Duodenal mucosa (tissue), 2 donors: Measurements from ENCODE around the gene NSUN2.

Experiments used
- H3K27ac ChIP-seq: one replicate; pipeline ENCODE4 v1.7.0; 2013; ENCODE audit warnings: low read depth, low read length
- H3K27me3 ChIP-seq, 2 donors: one replicate each; pipeline ENCODE4 v1.7.0; 2013; ENCODE audit warnings: low read length in 2 of 2, control low read depth in 1 of 2; ENCODE audit not compliant: insufficient read depth in 2 of 2, control insufficient read depth in 1 of 2
- H3K36me3 ChIP-seq, 2 donors: one replicate each; pipeline ENCODE4 v1.7.0; 2013; ENCODE audit warnings: low read length in 2 of 2, control low read depth in 1 of 2; ENCODE audit not compliant: insufficient read depth in 2 of 2, control insufficient read depth in 1 of 2
- H3K4me1 ChIP-seq, 2 donors: one replicate each; pipeline ENCODE4 v1.7.0; 2013; ENCODE audit warnings: low read length in 2 of 2, control low read depth in 1 of 2; ENCODE audit not compliant: insufficient read depth in 2 of 2, control insufficient read depth in 1 of 2
- H3K4me3 ChIP-seq, 2 donors: one replicate each; pipeline ENCODE4 v1.7.0; 2013; ENCODE audit warnings: low read length in 2 of 2, low read depth in 1 of 2
- H3K9ac ChIP-seq, 2 donors: one replicate each; pipeline ENCODE4 v1.7.0; 2013; ENCODE audit warnings: low read length in 2 of 2, low read depth in 1 of 2
- H3K9me3 ChIP-seq, 2 donors: one replicate each; pipeline ENCODE4 v1.7.0; 2013; ENCODE audit warnings: low read length in 2 of 2, control low read depth in 1 of 2; ENCODE audit not compliant: control insufficient read depth in 1 of 2

Gene NSUN2

GRCh38 chr5:6632888-6633468 is at the start of gene NSUN2, which contains the start of gene SRD5A1:
Gene NSUN2, minus strand, starts transcription at chr5:6633044. Its CDS starts 65 bp downstream, at chr5:6632979.
Gene SRD5A1, plus strand, starts transcription at chr5:6633440. Its CDS starts 137 bp downstream, at chr5:6633577.
- H3K9me3 ChIP-seq = no peaks in the 10 kb centered on the region

GRCh38 chr5:6682239-6682638 is 49.4 kb upstream of the NSUN2 start:
- Histone ChIP-seq H3K27ac (no peak overlapping the region), H3K4me3 (no peak overlapping the region), H3K4me1 (no peaks in the 10 kb centered on the region), H3K9ac (no peak overlapping the region), H3K9me3 (no peaks in the 10 kb centered on the region), H3K36me3 (no peaks in the 10 kb centered on the region), H3K27me3 (no peaks in the 10 kb centered on the region)

More at GRCh38 chr5:6632888-6633468, at the start of gene NSUN2, which contains the start of gene SRD5A1:
- peak within 1 kb of the TSS; percentile 75 to 81 for H3K9ac ChIP-seq
- H3K27ac ChIP-seq = peak within 1 kb of the TSS; percentile 91
- H3K4me1 ChIP-seq = peaks cover 11 to 27% of the 10 kb centered on the region in 2 donors
- peak within 1 kb of the TSS; percentile 95 to 96 for H3K4me3 ChIP-seq
- no peaks in the 10 kb centered on the region for H3K27me3 ChIP-seq
- peaks cover 11 to 36% of the 10 kb centered on the region in 2 donors for H3K36me3 ChIP-seq

DNA sequence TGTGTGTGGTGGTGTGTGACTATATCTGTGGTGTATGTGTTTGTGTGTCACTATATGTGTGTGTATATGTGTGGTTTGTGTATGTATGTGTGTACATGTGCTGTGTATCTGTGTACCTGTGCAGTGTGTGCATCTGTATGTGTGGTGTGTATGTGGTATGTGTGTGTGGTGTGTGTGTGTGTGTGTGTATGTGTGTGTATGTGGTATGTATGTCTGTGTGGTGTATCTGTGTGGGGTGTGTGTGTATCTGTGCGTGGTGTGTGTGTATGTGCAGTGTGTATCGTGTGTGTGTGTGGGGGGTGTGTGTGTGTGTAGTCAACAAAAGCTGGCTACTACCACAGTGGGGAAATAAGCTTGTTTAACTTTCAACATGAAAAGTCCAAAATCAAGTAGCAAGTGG is 48.8 kb upstream of the NSUN2 start:
- Histone ChIP-seq H3K9ac (no peak overlapping the region), H3K36me3 (no peaks in the 10 kb centered on the region), H3K9me3 (no peaks in the 10 kb centered on the region), H3K27me3 (no peaks in the 10 kb centered on the region), H3K27ac (no peak overlapping the region), H3K4me3 (no peak overlapping the region), H3K4me1 (no peaks in the 10 kb centered on the region)

GRCh38 chr5:6680922-6681321 is 48.1 kb upstream of the NSUN2 start:
- Histone ChIP-seq H3K36me3 (no peaks in the 10 kb centered on the region), H3K9ac (no peak overlapping the region), H3K27me3 (no peaks in the 10 kb centered on the region), H3K4me1 (no peaks in the 10 kb centered on the region), H3K27ac (no peak overlapping the region), H3K9me3 (no peaks in the 10 kb centered on the region), H3K4me3 (no peak overlapping the region)

DNA sequence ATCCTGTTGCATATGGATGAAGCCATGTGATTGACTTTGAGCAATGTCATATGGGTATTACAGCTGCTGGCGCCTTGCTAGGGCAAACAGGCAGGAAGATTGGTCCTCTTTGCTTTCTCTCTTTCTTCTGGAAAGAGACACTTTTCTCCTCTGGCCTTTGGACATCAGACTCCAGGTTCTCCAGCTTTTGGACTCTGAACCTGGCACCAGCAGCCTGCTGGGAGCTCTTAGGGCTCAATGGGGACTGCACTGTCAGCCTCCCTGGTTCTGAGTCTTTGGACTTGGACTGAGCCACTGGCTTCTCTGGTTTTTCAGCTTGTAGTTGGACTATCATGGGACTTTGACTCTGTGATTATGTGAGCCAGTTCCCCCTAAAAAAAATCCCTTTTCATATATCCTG is 45.5 kb upstream of the NSUN2 start:
- no peaks in the 10 kb centered on the region for H3K27me3 ChIP-seq
- H3K9me3 ChIP-seq = no peaks in the 10 kb centered on the region
- H3K27ac ChIP-seq = no peak overlapping the region
- no peak overlapping the region for H3K4me3 ChIP-seq
- H3K9ac ChIP-seq = no peak overlapping the region
- H3K36me3 ChIP-seq = no peaks in the 10 kb centered on the region
- no peaks in the 10 kb centered on the region for H3K4me1 ChIP-seq

DNA sequence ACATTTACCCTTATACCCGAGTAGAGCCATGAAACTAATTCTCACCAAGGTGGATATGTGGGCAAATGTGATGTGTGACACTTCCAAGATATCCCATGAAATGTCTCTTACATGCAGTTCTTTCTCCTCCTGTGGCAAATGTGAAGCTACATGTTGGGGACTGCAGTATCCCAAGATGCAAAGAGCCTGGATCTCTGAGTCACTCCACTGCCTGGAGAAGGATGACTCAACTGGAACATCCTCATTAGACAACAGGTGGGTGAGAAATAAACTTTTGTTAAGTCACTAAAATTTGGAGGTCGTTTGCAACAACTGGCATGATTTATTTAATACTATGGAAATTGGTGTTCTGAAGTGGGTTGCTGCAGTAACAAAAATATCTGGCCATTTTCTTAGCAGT is 43.9 kb upstream of the NSUN2 start:
- H3K27ac ChIP-seq = no peak overlapping the region
- H3K9me3 ChIP-seq = no peaks in the 10 kb centered on the region
- no peak overlapping the region for H3K4me3 ChIP-seq
- no peak overlapping the region for H3K9ac ChIP-seq
- no peaks in the 10 kb centered on the region for H3K27me3 ChIP-seq
- no peaks in the 10 kb centered on the region for H3K36me3 ChIP-seq
- H3K4me1 ChIP-seq = no peaks in the 10 kb centered on the region

GRCh38 chr5:6675784-6676491 is 43.1 kb upstream of the NSUN2 start:
- H3K4me3 ChIP-seq = no peak overlapping the region
- H3K36me3 ChIP-seq = no peaks in the 10 kb centered on the region
- no peaks in the 10 kb centered on the region for H3K27me3 ChIP-seq
- no peak overlapping the region for H3K9ac ChIP-seq
- H3K27ac ChIP-seq = no peak overlapping the region
- no peaks in the 10 kb centered on the region for H3K4me1 ChIP-seq
- H3K9me3 ChIP-seq = no peaks in the 10 kb centered on the region

- H3K9me3 ChIP-seq = no peaks in the 10 kb centered on the region
- peaks cover 0 to 5% of the 10 kb centered on the region in 2 donors for H3K36me3 ChIP-seq
- no peaks in the 10 kb centered on the region for H3K27me3 ChIP-seq
- no peak overlapping the region for H3K4me3 ChIP-seq
- H3K4me1 ChIP-seq = no peaks in the 10 kb centered on the region
- no peak overlapping the region for H3K27ac ChIP-seq
- H3K9ac ChIP-seq = no peak overlapping the region
Measured at GRCh38 chr5:6674886-6675285, 42.0 kb upstream of the NSUN2 start.

GRCh38 chr5:6674421-6674820 is 41.6 kb upstream of the NSUN2 start:
- Histone ChIP-seq H3K36me3 (peaks cover 0 to 7% of the 10 kb centered on the region in 2 donors), H3K27ac (no peak overlapping the region), H3K9me3 (no peaks in the 10 kb centered on the region), H3K4me1 (no peaks in the 10 kb centered on the region), H3K27me3 (no peaks in the 10 kb centered on the region), H3K9ac (no peak overlapping the region), H3K4me3 (no peak overlapping the region)

DNA sequence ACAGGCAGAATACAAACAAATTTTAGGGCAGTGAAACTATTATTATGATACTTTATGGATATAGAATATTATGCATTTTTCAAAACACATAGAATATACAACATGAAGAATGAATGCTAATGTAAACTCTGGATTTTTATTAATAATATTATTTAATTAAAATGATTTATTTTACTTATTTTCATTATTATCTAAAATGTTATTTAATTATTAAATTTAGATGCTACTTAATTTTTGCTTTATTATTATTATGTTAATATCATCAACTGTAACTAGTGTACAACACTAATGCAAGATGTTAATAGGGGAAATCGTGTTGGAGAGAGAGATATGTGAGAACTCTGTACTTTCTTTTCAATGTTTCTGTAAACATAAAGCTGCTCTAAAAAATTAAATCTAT is 41.1 kb upstream of the NSUN2 start:
- Histone ChIP-seq H3K27ac (no peak overlapping the region), H3K27me3 (no peaks in the 10 kb centered on the region), H3K9ac (no peak overlapping the region), H3K9me3 (no peaks in the 10 kb centered on the region), H3K36me3 (peaks cover 0 to 7% of the 10 kb centered on the region in 2 donors), H3K4me1 (no peaks in the 10 kb centered on the region), H3K4me3 (no peak overlapping the region)
